GM21717 (cell line): ENCODE measurements around the gene KRTAP3-3.

Experiments
- ATAC-seq: cut with Tn5 transposase; IDR thresholded peaks from one replicate; pipeline ENCODE4 v1.9.1; 2021; ENCODE audit warnings: mild to moderate bottlenecking, moderate library complexity; ENCODE audit not compliant: unreplicated experiment

KRTAP3-3 gene

GRCh38 chr17:40961591-40961990 is 32.4 kb downstream of the KRTAP3-3 start:
- no peak for ATAC-seq

GRCh38 chr17:40960144-40960543 is 33.8 kb downstream of the KRTAP3-3 start:
- ATAC-seq, result no peak

GRCh38 chr17:40958086-40958953 is 35.6 kb downstream of the KRTAP3-3 start:
- ATAC-seq, result no peak

GRCh38 chr17:40956401-40957254 is 37.3 kb downstream of the KRTAP3-3 start:
- ATAC-seq, result no peak

- ATAC-seq, result no peak
Observed at GRCh38 chr17:40953881-40954280, 40.1 kb downstream of the KRTAP3-3 start.

- ATAC-seq, result no peak
Observed at GRCh38 chr17:40952661-40953060, 41.3 kb downstream of the KRTAP3-3 start.

- no peak for ATAC-seq
Observed at GRCh38 chr17:40952154-40952553, 41.8 kb downstream of the KRTAP3-3 start.

- no peak for ATAC-seq
Observed at GRCh38 chr17:40951011-40951622, 42.8 kb downstream of the KRTAP3-3 start.

- no peak for ATAC-seq
Observed at GRCh38 chr17:40950176-40950575, 43.8 kb downstream of the KRTAP3-3 start.

GRCh38 chr17:40949418-40949817 is 44.5 kb downstream of the KRTAP3-3 start:
- ATAC-seq, result no peak

- ATAC-seq, result no peak
Observed at GRCh38 chr17:40947929-40948328, 46.0 kb downstream of the KRTAP3-3 start.

- no peak for ATAC-seq
Observed at GRCh38 chr17:40945414-40945813, 48.5 kb downstream of the KRTAP3-3 start.

- ATAC-seq, result no peak
Observed at GRCh38 chr17:40944531-40944930, 49.4 kb downstream of the KRTAP3-3 start.
